KG1 (cell line): ENCODE measurements around the gene ACER3.
"Not testable (repeated sequence)": the region's sequence is repeated elsewhere in the genome, so short reads cannot be mapped to it uniquely, and the experiment has no call there.

Experiments
- DNase-seq: peaks from one replicate; lab custom pipeline; 2025; lab: John Stamatoyannopoulos, UW

Gene ACER3

DNA sequence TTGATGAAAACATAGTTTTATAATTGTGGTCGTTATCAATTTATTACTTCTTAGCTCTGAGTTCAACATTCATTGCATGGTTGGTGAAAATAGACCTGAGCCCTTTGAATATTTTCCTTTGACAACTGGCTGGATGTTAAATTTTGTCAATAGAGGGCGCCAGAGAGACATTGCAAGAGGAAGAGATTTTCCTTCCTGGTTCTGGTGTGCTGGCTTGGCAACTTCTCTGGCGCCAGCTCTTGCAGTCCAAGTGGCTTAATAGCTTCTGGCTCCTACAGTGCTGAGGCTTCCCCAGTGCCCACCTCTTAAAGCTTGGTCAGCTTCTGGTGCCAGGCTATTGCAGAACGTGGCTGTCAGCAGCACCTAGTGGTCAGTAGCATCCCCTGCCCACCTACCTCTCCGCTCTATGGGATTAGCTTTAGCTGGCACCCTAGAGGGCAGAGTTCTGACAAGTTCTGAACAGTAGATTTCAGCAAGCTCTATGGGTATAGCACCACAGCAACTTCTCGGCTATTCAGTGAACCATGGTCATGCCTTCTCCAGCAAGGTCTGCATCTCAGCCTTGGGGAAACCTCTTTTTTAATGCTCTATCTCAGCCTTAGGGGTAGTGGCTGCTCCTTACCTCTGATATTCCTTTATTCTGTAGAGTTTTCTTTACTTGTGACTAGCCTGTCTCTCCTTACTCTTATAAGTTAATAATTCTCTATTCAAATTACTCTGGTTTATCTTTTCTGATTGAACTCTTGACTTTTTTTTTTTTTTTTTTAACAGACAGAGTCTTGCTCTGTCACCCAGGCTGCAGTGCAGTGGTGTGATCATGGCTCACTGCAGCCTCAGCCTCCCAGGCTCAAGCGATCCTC is 59.4 kb downstream of the ACER3 start:
- peak; percentile 72 for DNase-seq

GRCh38 chr11:76927160-76927559 is 66.4 kb downstream of the ACER3 start:
- DNase-seq, result no peak

- DNase-seq, result no peak
Measured at GRCh38 chr11:76935042-76935441, 74.3 kb downstream of the ACER3 start.

GRCh38 chr11:76939219-76939631 is 78.5 kb downstream of the ACER3 start:
- no peak for DNase-seq

DNA sequence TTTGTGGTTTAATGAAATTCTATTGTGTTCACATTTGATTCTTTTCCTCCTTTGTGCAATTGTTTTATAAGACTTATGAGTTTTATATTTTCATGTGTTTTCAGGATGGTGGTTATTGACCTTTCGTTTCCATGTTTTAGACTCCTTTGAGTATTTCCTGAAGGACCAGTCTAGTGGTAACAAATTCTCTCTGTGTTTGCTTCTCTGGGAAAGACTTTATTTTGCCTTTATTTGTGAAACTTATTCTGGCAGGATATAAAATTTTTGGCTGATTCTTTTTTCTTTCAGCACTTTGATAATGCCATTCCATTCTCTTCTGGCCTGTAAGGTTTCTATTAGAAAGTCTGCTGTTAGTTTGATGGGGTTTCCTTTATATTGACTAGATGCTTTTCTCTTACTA is 83.5 kb downstream of the ACER3 start:
- no peak for DNase-seq

GRCh38 chr11:76946223-76946622 is 85.5 kb downstream of the ACER3 start:
- DNase-seq, result no peak

DNA sequence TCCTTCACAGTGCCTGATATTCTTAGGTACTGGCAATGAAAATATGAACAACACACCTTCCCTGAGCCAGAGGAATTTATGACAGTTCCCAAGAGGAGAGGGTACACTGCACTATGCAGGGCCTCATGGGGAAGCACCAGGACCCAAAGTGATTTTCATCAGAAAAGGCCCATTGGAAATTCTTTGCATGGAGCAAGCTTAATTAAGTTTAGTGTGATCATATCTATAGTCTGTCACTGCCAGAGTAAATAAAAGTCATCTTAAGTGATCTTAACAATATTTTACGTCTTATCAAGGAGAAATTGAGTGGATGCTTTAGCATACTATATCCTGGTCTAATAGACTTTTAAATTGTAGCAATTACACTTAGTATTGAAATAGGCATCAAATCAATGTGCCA is 86.5 kb downstream of the ACER3 start:
- no peak for DNase-seq

DNA sequence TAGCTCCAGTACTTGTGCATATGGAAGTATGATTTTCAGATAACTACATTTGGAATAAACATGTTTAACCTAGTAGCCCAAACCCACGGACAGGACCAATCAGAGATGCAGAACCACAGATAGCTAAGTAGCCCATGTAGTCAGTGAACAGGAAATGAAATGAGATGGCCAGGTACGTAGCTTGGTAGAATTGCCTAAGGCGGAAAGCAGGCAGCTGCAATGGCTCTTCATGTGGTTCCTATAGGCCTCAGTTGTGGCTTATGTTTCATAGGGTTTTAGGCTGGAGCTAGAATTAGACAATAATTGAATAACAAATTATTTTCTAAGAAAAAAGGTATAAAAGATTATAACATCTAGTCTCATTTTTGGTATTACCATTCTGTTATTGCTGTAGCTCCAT is 87.1 kb downstream of the ACER3 start:
- DNase-seq, result no peak

GRCh38 chr11:76955459-76956114 is 94.9 kb downstream of the ACER3 start:
- no peak for DNase-seq

DNA sequence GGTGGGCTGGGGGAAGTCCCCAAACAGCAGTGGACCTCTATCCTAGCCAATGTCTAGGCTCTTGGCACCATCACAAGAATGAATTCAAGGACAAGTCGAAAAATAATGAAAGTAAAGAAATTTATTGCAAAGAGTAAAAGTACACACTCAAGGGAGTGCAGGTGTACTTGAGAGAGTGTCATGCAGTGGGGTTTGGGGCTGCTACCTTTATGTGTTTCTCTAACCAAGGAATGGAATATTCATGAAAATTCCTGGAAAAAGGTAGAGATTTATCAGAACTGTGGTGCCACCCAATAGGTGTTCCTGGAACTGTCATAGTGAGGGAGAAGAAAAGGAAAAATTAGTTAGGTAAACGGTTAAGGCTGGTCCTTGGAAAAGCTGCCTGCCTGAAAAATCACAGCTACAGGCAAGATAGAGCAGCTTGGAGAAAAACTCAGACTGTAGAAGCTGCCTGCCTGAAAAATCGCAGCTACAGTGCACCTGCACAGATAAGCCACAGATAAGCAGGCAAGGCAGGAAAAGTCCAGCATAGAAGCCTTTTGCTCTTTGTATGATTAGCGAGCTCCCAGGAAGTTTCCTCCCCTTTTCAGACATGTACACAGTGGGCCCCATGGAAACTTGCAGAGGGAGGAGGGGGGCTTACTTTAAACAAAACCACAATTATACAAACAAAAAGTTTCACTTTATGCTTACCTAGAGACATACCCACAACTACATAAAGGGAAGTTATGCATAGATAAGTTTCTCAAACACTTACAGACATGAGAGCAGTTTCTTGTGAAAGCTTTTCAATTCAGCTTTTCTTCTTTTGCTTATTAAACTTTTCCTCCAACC is 102.1 kb downstream of the ACER3 start:
- no peak for DNase-seq

- DNase-seq, result not testable (repeated sequence)
Measured at GRCh38 chr11:76963417-76964168, 102.9 kb downstream of the ACER3 start.

GRCh38 chr11:76972051-76972450 is 111.3 kb downstream of the ACER3 start:
- no peak for DNase-seq

GRCh38 chr11:76974179-76974891 is 113.6 kb downstream of the ACER3 start:
- no peak for DNase-seq

DNA sequence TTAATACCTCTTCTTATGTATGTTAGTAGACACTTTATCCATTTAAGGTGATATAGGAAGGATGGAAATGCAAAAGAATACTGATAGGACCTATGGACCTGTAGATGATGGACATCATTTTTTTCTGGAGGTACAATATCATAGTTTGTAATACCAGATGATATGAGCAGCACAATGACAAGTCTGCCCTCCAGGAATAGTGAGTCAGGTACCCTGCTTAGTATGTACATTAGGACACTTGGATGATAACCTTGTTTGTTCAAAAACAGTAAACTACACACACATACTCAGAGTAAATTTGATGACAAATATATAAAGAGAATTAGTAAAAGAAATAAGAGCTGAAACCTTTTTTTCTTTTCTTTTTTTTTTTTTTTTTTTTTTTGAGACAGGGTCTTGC is 114.8 kb downstream of the ACER3 start:
- DNase-seq, result no peak

DNA sequence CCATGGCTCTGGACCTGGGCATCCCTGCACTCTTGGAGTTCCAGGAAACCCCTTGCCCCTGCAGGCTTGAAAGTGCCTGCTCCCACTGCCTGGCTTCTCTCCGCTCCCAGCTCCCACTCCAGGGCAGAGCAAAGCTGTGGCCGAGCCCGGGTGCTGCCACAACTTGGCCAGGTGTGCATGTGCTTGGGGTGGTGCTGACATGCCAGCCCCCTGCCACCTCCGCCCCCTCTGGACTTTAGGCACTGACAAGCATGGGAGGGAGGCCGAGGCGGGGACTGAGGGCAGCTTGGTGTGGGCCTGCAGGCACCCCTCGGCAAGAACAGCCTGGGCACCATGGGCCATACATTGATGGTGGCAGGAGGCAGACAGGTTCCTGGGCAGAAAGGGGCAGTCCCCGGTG is 117.1 kb downstream of the ACER3 start:
- DNase-seq, result no peak

- DNase-seq, result no peak
Measured at GRCh38 chr11:76978239-76978638, 117.5 kb downstream of the ACER3 start.

DNA sequence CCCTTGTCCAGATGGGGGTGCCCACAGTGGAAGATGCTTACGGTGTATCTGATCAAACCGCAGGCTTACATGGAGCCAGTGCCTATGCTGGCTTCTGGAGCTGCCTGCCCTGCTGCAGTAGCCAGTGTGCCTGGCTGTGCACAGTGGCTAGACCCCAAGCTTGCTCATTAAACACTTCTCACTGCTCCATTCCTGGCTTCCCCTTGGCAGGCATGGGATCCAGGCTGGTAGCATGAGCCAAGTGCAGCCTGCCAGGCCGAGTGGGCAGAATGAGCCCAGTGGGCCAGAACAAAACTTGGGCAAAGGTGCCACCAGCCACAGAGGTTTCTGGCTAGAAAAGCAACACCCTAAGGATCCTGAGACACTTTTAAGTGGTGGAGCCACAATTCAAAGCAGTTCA is 118.1 kb downstream of the ACER3 start:
- no peak for DNase-seq

GRCh38 chr11:76980196-76980595 is 119.5 kb downstream of the ACER3 start:
- no peak for DNase-seq

DNA sequence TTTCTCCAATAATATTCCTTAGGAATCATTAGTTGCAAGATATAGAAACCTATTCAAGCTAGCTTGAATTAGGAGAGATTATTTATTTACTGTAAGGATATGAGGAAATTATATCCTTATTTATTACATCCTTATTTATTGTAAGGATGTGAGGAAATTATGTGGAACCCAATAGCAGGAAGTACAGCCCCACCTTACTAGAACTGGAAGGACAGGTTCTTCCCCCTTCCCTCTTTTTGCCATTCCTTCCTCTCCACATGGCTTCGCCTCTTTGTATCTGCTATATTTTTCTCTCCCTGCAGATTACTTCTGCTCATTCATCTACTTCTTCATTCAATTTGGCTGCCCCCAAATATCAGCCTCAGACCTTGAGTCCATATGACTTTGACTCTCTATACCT is 124.0 kb downstream of the ACER3 start:
- DNase-seq, result no peak

DNA sequence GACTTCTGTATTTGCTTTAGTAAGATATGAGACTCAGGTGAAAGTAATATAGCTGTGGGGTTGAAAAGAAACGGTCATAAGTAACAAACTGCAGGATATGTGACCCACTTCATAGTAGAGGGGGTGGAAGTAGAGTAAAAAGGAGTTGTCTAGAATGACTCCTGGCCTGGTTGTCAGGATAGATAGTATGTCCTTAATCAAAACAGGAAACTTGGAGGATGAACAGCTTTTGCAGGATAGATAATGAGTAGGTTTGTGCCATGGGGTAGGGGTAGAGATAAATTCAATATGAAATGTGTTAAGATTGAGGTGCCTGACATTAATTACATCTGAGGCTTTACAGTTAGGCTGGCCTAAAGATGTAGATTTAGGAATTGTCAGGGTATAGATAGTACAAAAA is 126.5 kb downstream of the ACER3 start:
- no peak for DNase-seq

GRCh38 chr11:76990628-76991027 is 129.9 kb downstream of the ACER3 start:
- DNase-seq, result no peak
